Ovary (tissue), 3 donors: ENCODE measurements around the gene CDKAL1.

ENCODE experiments used
- CTCF ChIP-seq, 3 donors: fragments of 450-650 bp in 2 of 3; fragments of 200-600 bp in 1 of 3; IDR thresholded peaks; one replicate each; pipeline versions ENCODE4 v1.5.1 to v1.8.0; 2016 to 2022; ENCODE audit warnings: antibody characterized with exemption in 3 of 3, mild to moderate bottlenecking in 1 of 3
- POLR2A ChIP-seq: fragments of 450-650 bp; IDR thresholded peaks from one replicate; pipeline ENCODE4 v1.6.1; 2017; ENCODE audit warnings: antibody characterized with exemption, mild to moderate bottlenecking, moderate library complexity
- donor health status: DM: no; HTN: no; CAD: no.

DNA sequence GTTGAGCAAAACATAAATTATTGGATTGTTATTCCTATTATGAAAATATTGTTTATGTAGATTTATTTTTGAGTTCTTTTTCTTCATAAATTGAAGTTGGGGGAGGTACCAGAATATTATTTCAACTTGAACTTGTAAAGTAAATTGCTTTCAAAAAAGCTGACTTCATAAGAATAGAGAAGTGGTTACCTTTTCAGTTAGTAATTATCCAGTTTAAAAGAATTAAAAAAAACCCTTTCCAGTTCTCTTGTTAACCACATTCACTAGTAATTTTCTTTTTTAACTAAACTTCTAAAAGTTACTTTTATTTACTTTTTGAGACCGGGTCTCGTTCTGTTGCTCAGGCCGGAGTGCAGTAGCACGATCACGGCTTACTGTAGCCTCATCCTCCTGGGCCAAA lies 124.3 kb downstream of the CDKAL1 start:
- no peak for TF ChIP-seq CTCF (IDR thresholded peaks at IDR 0.05)
- TF ChIP-seq POLR2A, result no peak
